ENCODE measurements around the gene UBL7. TPM values are rescaled to one million over a fixed set of nuclear protein-coding genes. Genes with fewer than 3 reads are reported as not detected.
A peak's percentile ranks its signal among the peaks of the same experiment; 100 is the strongest.

UBL7 gene
- total and polyA plus RNA-seq, 2 of the 8 experiments (the other 6 are each of a cell fraction or from before 2014, with no cell fraction given): 71.5 to 183 TPM

DNA sequence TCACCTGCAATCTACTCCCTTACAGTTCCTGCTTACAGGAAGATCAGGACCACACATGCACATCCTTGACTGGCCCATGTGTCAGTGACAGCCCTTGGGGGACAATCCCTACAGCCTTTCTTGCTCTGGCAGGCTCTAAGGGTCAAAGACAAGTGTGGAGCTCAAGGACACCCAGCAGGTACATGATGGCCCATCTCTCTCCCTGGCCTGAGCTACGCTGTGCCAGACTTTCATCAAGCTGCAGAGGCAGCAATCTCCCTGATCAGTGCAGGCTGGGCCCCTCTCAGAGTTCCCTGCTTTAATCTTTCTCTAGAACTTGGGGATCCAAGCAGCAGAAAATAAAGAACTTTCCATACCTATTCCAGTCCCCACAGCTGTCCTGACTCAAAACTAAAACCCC is 29.8 kb downstream of the UBL7 start:
- Histone ChIP-seq H2BK20ac (ENCODE audit: low read length) (no peak overlapping the region), H3K9ac (replicated peaks in 1 of 4; ENCODE audit: extremely low read depth in 1 of 4, low read depth in 3 of 4, low read length in 3 of 4) (no peak overlapping the region), H4K91ac (replicated peaks; ENCODE audit: insufficient read length, low read length) (no peak overlapping the region), H3K4me3 (ENCODE audit: extremely low read depth in 1 of 4, insufficient read depth in 2 of 4, low read depth in 3 of 4, low read length in 4 of 4) (no peak overlapping the region), H4K20me1 (replicated peaks in 1 of 2; ENCODE audit: control insufficient read depth in 1 of 2, insufficient read depth in 2 of 2, low read length in 2 of 2) (peaks cover 10 to 20% of the 10 kb centered on the region in 2 experiments), H3K23me2 (ENCODE audit: low read depth, low read length) (peaks cover 16% of the 10 kb centered on the region; the same call in 1 of the 2 replicates), H3K4ac (replicated peaks; ENCODE audit: insufficient read length, low read depth, low read length) (no peak overlapping the region), H2BK12ac (ENCODE audit: low read depth, low read length) (no peak overlapping the region), H3K36me3 (ENCODE audit: control insufficient read depth in 2 of 4, insufficient read depth in 4 of 4, low read length in 3 of 4) (no peaks in the 10 kb centered on the region), H3K23ac (ENCODE audit: insufficient read length) (no peak overlapping the region), H3K9me3 (ENCODE audit: insufficient read depth in 2 of 2, low read depth in 1 of 2, low read length in 1 of 2) (no peaks in the 10 kb centered on the region), H2BK5ac (ENCODE audit: low read depth, low read length) (no peak overlapping the region), H3K27ac (ENCODE audit: low read depth, low read length) (no peak overlapping the region), H4K5ac (ENCODE audit: insufficient read length, low read depth, low read length) (no peak overlapping the region), H3K79me1 (ENCODE audit: low read depth, low read length) (peaks cover 3% of the 10 kb centered on the region), H3K4me1 (replicated peaks in 1 of 4; ENCODE audit: control insufficient read depth in 3 of 4, insufficient read depth in 4 of 4, low read length in 3 of 4) (peaks cover 0 to 12% (median 7%) of the 10 kb centered on the region in 4 experiments; a peak in 6 of 7 replicates), H3K4me2 (ENCODE audit: insufficient read depth in 1 of 2, low read depth in 2 of 2, low read length in 2 of 2) (no peak overlapping the region), H3K56ac (replicated peaks; ENCODE audit: insufficient read length, low read depth, low read length) (no peak overlapping the region), H3K79me2 (ENCODE audit: control insufficient read depth in 1 of 2, insufficient read depth in 2 of 2, low read length in 2 of 2) (peaks cover 0 to 22% of the 10 kb centered on the region in 2 experiments; a peak in 2 of 4 replicates), H2BK15ac (ENCODE audit: low read length) (no peak overlapping the region), H2BK120ac (replicated peaks; ENCODE audit: low read depth, low read length) (no peak overlapping the region), H2AFZ (ENCODE audit: low read length) (no peak overlapping the region), H2AK5ac (ENCODE audit: low read depth, low read length) (0 out of 2 replicates have a peak overlapping the region, but pooled peaks have one; percentile 3), H3K18ac (ENCODE audit: extremely low read depth, low read length) (no peak overlapping the region), H4K8ac (ENCODE audit: extremely low read depth, insufficient read depth, low read length) (no peak overlapping the region), H3K14ac (ENCODE audit: insufficient read length) (no peak overlapping the region), H3K27me3 (replicated peaks in 1 of 4; ENCODE audit: control insufficient read depth in 3 of 4, extremely low read depth in 1 of 4, insufficient read depth in 3 of 4, low read length in 3 of 4) (peaks cover 0 to 14% (median 10%) of the 10 kb centered on the region in 4 experiments; a peak in 5 of 7 replicates)
- DNase-seq (ENCODE audit: low read depth in 1 of 2, low spot score in 2 of 2): no peak
- 100% methylated on average over 1 of the region's 1 CpG; no CpG with 5 or more reads in 1 of the 2 experiments for WGBS, 2 experiments (ENCODE audit: extremely low coverage in 1 of 2, insufficient coverage in 1 of 2, insufficient read length in 1 of 2, insufficient replicate concordance in 2 of 2, low coverage in 1 of 2, low lambda C conversion rate in 2 of 2, missing lambda C conversion rate in 1 of 2)
- POLR2A ChIA-PET (ENCODE audit: partially characterized antibody): interaction anchor here (0.9 to 1.7 kb wide), 5 partner anchors 9 to 183 kb away, joined by 3 to 8 read pairs (median 4); no protein-coding TSS in a partner anchor
- FAIRE-seq: no peak
- CTCF ChIA-PET (ENCODE audit: partially characterized antibody): interaction anchor here (0.8 to 41.3 kb wide), 11 partner anchors 9 to 56 kb away, joined by 3 to 1311 read pairs (median 4); partner anchors contain the start of genes CYP11A1 and UBL7
- TF ChIP-seq CEBPB (IDR thresholded peaks at IDR 0.05; ENCODE audit: low read depth, low read length): no peak
- no peak for TF ChIP-seq MAFK (IDR thresholded peaks at IDR 0.05; ENCODE audit: low read depth, low read length)
- no peak for TF ChIP-seq POU5F1 (IDR thresholded peaks at IDR 0.05; ENCODE audit: low read depth, low read length)
- TF ChIP-seq EZH2 (IDR thresholded peaks at IDR 0.05; ENCODE audit: low read depth, low read length, severe bottlenecking): no peak
- TF ChIP-seq, protein P1, sequence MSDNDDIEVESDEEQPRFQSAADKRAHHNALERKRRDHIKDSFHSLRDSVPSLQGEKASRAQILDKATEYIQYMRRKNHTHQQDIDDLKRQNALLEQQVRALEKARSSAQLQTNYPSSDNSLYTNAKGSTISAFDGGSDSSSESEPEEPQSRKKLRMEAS (IDR thresholded peaks at IDR 0.05): no peak
- TF ChIP-seq HDAC6 (IDR thresholded peaks at IDR 0.05; ENCODE audit: low read depth, low read length): no peak

Data from H1 (cell line).